IPS-20b (cell line): ENCODE data around the gene TUSC2.
"Not testable (repeated sequence)": the region's sequence is repeated elsewhere in the genome, so short reads cannot be mapped to it uniquely, and the experiment has no call there.

Experiments used
- H3K27ac ChIP-seq: one replicate; pipeline ENCODE4 v1.5.1; 2013; ENCODE audit warnings: low read length
- H3K27me3 ChIP-seq: 2 replicates; pipeline ENCODE4 v1.6.1; 2013; ENCODE audit warnings: mild to moderate bottlenecking, low read length, inconsistent platforms; ENCODE audit not compliant: insufficient read depth
- H3K36me3 ChIP-seq: 2 replicates; pipeline ENCODE4 v1.6.1; 2013; ENCODE audit warnings: low read depth, mild to moderate bottlenecking, inconsistent platforms, low read length, moderate library complexity; ENCODE audit not compliant: insufficient read depth
- H3K4me1 ChIP-seq: 2 replicates; pipeline ENCODE4 v1.6.1; 2013; ENCODE audit warnings: mild to moderate bottlenecking, control low read depth, inconsistent platforms, low read length, moderate library complexity; ENCODE audit not compliant: insufficient read depth
- H3K4me3 ChIP-seq: 2 replicates; pipeline ENCODE4 v1.5.1; 2013; ENCODE audit warnings: mild to moderate bottlenecking, low read length, inconsistent platforms
- H3K9ac ChIP-seq: 2 replicates; pipeline ENCODE4 v1.6.1; 2013; ENCODE audit warnings: low read depth, mild to moderate bottlenecking, inconsistent platforms, low read length, moderate library complexity
- H3K9me3 ChIP-seq: 2 replicates; pipeline ENCODE4 v1.6.1; 2013; ENCODE audit warnings: mild to moderate bottlenecking, low read depth, low read length, inconsistent platforms; ENCODE audit not compliant: insufficient read depth

Gene TUSC2

DNA sequence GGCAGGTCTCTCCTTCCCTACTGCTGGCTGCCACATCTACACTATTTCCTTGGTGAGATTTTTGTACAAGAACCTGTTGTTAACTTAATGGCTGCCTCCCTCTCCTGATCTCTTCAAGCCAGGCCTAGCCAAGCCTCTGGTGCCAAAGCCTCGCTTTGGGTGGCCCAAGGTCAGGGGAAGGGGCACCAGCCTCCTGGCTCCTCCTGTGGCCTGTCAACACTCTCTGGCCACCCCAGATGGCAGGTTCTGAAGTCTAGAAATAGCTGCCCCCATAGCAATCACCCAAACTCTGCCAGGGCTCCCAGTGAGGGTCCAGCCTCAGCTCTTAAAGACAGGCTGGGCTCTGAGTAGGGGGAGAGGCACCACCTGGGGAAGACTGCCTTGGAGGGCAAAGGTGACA is 40.8 kb downstream of the TUSC2 start:
- Histone ChIP-seq H3K36me3 (peaks cover 42% of the 10 kb centered on the region), H3K4me1 (no peaks in the 10 kb centered on the region), H3K9ac (no peak overlapping the region), H3K27ac (no peak overlapping the region), H3K9me3 (no peaks in the 10 kb centered on the region), H3K4me3 (no peak overlapping the region), H3K27me3 (no peaks in the 10 kb centered on the region)

DNA sequence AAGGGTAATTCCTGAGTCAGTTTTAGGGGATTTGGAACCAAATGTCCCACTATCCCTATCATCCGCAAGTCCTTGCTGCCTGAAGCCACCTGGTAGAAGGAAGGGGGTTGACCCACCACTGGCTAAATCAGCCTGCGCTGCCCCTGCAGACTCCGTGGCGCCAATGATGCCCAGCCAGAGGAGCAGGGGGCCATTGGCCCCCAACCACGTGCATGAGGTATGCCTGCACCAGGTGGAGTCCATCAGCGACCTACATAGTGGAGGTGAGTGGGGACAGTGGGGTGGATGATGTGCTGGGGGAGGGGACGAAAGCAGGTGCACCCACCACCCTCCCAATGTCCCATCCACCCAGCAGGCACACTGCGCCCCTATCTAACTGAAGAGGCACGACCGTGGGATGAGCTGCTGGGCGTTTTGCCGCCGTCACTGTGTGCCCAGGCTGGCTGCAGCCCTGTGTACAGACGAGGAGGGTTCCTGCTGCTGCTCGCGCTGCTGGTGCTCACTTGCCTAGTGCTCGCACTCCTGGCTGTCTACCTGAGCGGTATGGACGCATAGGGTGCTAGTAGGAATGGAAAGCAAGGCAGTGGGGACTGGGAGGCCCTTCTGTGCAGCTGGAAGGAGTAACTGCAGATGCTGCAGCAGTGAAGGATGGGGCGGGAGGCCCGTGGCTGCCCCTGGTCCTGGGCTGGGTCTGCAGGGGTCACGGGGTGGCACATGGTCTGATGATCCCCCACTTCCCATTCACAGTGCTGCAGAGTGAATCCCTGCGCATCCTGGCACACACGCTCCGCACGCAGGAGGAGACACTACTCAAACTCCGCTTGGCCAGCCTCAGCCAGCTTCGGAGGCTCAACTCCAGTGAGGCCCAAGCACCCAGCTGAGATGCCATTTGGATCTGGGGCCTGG is 41.4 kb downstream of the TUSC2 start:
- peaks cover 42% of the 10 kb centered on the region for H3K36me3 ChIP-seq
- H3K9ac ChIP-seq: no peak overlapping the region
- H3K27ac ChIP-seq: no peak overlapping the region

DNA sequence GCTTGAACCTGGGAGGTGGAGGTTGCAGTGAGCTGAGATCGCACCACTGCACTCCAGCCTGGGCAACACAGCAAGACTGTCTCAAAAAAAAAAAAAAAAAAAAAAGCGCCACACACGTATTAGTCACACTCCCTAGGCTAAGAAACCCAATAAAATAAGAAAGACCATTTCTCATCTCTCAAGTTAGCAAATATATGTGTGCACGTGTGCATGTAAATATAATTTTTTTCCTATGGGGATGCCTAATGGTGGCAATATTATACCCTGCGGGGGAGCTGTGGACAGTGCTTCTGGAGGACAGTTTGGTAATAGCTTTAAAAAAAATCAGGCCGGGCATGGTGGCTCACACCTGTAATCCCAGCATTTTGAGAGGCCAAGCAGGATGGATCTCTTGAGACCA is 43.9 kb downstream of the TUSC2 start:
- H3K4me3 ChIP-seq, H3K9ac ChIP-seq, H3K27me3 ChIP-seq, H3K27ac ChIP-seq, H3K9me3 ChIP-seq, H3K4me1 ChIP-seq: not testable (repeated sequence)
- peaks cover 27% of the 10 kb centered on the region for H3K36me3 ChIP-seq

More for the DNA sequence above, 41.4 kb downstream of the TUSC2 start:
- Histone ChIP-seq H3K9me3 (no peaks in the 10 kb centered on the region), H3K27me3 (no peaks in the 10 kb centered on the region), H3K4me1 (no peaks in the 10 kb centered on the region), H3K4me3 (no peak overlapping the region)

DNA sequence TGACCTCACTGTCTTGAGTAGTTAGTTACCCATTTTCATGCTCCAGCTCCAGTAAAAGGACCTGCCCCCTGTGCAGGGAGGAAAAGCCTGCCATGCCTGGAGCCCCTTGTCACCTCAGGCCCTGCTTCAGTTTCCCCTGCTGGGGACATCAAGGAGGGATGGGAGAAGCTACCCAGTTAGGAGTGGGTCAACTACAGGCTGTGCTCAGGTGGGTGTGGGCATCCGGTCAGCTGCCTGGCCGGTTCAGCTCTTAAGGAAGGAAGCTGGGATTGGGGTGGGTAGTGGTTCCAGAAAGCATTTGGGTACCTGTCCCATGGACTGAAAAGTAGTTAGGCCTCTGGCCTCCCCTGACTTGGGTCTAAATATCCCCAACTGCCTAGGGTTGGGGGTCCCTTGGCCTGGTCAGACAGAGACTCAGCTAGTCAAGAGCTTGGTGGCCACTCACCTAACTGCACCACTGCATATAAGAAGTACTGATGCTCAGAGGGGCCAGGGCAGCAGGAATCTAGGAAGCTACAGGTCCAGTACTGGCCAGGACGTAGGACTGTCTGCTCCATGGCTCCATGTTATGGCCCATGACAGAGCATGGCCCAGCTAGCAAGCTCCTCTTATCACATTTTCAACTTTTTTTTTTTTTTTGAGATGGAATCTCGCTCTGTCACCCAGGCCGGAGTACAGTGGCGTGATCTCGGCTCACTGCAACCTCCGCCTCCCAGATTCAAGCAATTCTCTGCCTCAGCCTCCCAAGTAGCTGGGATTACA is 48.6 kb downstream of the TUSC2 start:
- no peaks in the 10 kb centered on the region for H3K36me3 ChIP-seq
- H3K9me3 ChIP-seq: no peaks in the 10 kb centered on the region
- no peak overlapping the region for H3K4me3 ChIP-seq
- H3K4me1 ChIP-seq: no peaks in the 10 kb centered on the region
- H3K27ac ChIP-seq: no peak overlapping the region
- H3K27me3 ChIP-seq: peaks cover 36% of the 10 kb centered on the region
- no peak overlapping the region for H3K9ac ChIP-seq

DNA sequence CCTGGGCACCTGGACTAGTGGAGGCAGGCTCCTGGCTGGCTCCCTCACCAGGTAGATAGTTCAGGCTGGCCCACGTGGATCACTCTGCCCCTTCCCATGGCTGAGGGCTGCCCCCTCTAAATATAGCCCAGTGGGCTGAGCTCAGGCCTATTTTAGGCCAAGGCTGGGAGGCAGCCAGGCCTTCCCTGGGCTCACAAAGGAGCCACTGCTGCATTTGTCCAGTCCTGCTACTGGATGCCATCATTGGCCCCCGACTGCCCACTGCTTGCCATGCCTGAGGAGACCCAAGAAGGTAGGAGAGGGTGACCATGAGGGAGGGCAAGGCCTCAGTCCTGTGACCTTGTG is 49.2 kb downstream of the TUSC2 start, which contains the start of gene LSMEM2:
Gene LSMEM2 (plus strand): TSS at position 208 of the 345 bp plus-strand sequence. CDS start 27 bp downstream, at position 235.
- peaks cover 42% of the 10 kb centered on the region for H3K27me3 ChIP-seq
- H3K4me3 ChIP-seq: no peak within 1 kb of the TSS
- no peak within 1 kb of the TSS for H3K9ac ChIP-seq
- no peaks in the 10 kb centered on the region for H3K36me3 ChIP-seq
- H3K27ac ChIP-seq: no peak within 1 kb of the TSS
- no peaks in the 10 kb centered on the region for H3K9me3 ChIP-seq
- no peaks in the 10 kb centered on the region for H3K4me1 ChIP-seq

DNA sequence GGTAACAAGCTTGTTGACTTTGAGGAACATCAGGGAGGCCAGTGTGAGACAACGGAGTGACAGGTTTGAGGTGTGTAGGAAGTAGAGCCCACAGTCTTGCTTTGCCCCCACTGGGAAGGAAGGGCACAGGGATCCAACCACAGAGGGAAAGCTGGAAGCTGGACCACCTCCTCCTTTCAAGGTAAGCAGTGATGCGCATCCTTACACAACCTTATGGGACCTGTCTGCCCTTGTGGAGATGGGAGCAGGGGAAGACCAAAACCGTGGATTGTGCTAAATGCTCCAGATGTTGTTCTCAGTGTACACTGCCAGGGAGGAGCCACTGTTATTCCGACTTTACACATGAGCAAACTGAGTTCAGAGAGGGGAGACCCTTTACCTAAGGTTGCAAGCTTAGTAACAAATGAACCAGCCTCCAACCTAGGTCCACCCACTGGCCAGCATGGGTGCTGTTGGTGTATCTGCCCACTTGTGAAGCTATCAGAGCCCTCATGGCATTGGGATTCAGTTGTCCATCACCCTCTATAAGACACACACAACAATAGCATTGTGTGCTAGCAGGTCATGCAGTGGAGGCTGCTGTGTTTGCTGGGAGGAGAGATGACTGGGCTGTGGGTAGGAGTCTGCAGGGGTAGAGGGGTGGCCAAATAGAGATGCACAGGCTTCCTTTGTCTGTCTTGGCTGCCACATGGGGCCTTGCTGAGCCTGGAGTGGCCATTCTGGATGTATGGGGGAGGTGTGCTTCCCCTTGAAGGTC is 49.7 kb downstream of the TUSC2 start:
- no peaks in the 10 kb centered on the region for H3K36me3 ChIP-seq
- no peaks in the 10 kb centered on the region for H3K4me1 ChIP-seq
- no peak overlapping the region for H3K27ac ChIP-seq
- H3K9ac ChIP-seq: no peak overlapping the region
- H3K27me3 ChIP-seq: peaks cover 48% of the 10 kb centered on the region
- no peak overlapping the region for H3K4me3 ChIP-seq
- H3K9me3 ChIP-seq: no peaks in the 10 kb centered on the region

DNA sequence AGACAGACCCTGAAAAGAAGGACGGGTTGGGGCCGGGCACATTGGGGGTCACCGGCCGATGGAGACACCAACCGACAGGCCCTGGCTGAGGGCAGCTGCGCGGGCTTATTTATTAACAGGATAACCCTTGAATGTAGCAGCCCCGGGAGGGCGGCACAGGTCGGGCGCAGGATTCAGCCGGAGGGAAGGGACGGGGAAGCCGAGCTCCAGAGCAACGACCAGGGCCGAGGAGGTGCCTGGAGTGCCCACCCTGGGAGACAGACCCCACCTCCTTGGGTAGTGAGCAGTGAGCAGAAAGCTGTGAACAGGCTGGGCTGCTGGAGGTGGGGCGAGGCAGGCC is 51.3 kb downstream of the TUSC2 start:
- no peak overlapping the region for H3K27ac ChIP-seq
- no peak overlapping the region for H3K9ac ChIP-seq
- no peaks in the 10 kb centered on the region for H3K4me1 ChIP-seq
- no peaks in the 10 kb centered on the region for H3K36me3 ChIP-seq
- H3K27me3 ChIP-seq: peaks cover 52% of the 10 kb centered on the region
- H3K4me3 ChIP-seq: no peak overlapping the region
- no peaks in the 10 kb centered on the region for H3K9me3 ChIP-seq

DNA sequence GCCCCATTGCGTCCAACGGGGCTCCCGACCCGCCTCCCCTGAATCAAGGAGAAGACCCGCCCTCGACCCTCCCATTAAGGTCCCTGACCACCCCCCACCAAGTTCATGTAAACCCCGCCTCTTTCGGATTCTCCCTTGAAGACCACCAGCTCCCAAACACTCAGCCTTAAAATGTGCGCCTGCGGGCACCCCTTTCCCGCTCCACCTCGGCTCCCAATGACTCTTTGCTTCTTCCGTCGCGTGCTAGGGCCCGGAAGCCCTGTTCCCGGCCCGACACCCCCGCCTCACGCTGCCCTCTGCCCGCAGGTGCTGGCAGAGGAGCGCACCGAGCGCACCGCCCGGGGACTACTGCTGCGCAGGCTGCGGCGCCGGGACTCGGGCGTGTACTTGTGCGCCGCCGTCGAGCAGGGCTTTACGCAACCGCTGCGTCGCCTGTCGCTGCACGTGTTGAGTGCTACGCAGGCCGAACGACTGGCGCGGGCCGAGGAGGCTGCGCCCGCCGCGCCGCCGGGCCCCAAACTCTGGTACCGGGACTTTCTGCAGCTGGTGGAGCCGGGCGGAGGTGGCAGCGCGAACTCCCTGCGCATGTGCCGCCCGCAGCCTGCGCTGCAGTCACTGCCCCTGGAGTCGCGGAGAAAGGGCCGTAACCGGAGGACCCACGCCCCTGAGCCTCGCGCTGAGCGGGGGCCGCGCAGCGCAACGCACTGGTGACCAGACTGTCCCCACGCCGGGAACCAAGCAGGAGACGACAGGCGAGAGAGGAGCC is 51.8 kb downstream of the TUSC2 start:
- Histone ChIP-seq H3K36me3 (no peaks in the 10 kb centered on the region), H3K27ac (no peak overlapping the region), H3K9ac (no peak overlapping the region), H3K9me3 (no peaks in the 10 kb centered on the region), H3K27me3 (peaks cover 52% of the 10 kb centered on the region), H3K4me1 (no peaks in the 10 kb centered on the region), H3K4me3 (no peak overlapping the region)

DNA sequence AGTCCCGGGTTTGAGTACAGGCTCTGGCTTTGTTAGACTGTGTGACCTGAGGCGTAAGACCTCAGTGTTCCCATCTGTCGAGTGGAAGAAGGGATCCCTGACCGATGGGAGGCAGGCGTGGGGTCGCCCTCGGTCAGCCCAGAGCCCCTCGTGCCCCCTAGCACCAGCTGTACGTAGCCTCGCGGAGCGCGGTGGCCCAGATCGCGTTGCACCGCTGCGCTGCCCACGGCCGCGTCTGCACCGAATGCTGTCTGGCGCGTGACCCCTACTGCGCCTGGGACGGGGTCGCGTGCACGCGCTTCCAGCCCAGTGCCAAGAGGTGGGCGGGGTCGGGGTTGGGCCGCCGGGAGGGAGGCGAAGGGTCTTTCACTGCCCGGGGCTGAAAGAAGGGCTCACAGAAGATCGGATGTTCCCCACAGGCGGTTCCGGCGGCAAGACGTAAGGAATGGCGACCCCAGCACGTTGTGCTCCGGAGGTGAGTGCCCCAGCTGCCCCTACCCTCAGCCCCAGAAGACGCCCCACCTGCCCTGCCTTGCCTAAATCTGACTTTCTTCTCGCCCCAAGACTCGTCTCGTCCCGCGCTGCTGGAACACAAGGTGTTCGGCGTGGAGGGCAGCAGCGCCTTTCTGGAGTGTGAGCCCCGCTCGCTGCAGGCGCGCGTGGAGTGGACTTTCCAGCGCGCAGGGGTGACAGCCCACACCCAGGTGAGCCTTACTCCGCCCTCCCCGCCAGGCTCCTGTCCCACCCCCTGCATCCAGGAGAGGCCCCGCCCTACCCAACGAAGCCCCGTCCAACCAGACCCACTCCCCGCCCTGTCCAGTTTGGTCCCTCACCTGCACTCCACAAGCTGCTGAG is 52.7 kb downstream of the TUSC2 start:
- Histone ChIP-seq H3K36me3 (no peaks in the 10 kb centered on the region), H3K9ac (no peak overlapping the region), H3K4me3 (peak overlapping the region; percentile 22; the same call in 1 of the 2 replicates), H3K4me1 (no peaks in the 10 kb centered on the region), H3K27me3 (peaks cover 52% of the 10 kb centered on the region), H3K9me3 (no peaks in the 10 kb centered on the region), H3K27ac (no peak overlapping the region)
